Measurements from ENCODE around the gene C9orf85.

Gene C9orf85

DNA sequence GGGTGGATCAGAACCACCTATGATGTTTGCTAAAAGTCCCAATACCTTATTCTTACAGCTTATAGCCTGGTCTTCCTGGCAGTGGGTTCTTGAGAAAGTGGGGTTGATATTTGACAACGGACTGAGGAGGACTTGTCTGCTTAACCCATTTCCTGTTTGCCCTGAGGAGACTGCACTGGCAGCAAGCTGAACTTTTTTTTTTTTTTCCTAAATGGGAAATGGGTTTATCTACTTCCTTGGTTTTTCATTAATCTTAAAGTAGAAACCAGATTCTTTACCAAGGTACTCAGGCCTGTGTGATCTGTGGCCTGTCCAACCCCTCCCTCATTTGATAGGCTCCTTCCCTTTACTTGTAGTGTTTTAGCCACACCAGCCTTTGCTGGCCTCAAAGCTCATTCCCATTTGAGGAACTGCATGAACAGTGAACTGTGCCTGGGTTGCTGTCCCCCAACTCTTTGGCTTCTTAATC lies 101.9 kb downstream of the C9orf85 start:
- no peak for FAIRE-seq

GRCh38 chr9:72022841-72023240 lies 111.4 kb downstream of the C9orf85 start:
- FAIRE-seq, result no peak

Data from G401.6 (cell line).